H1 (cell line): ENCODE measurements around the gene SH3RF2. TPM values are rescaled to one million over a fixed set of nuclear protein-coding genes. Genes with fewer than 3 reads are reported as not detected.

Source experiments
- EGR1 ChIP-seq: IDR thresholded peaks from 2 replicates; pipeline ENCODE4 v1.6.1; 2011; ENCODE audit warnings: low read depth, low read length, borderline replicate concordance
- JUN ChIP-seq: IDR thresholded peaks from 2 replicates; pipeline ENCODE4 v1.6.1; 2011; ENCODE audit warnings: low read depth, mild to moderate bottlenecking, improper control_type of control experiment, low read length
- TCF12 ChIP-seq: IDR thresholded peaks from 2 replicates; pipeline ENCODE4 v1.6.1; 2011; ENCODE audit warnings: low read depth, mild to moderate bottlenecking, low read length
- polyA plus RNA-seq, 7 experiments: library from polyadenylated mRNA; depleted of rRNA in 3 of 7; stranded (reverse) in 5 of 7; unstranded in 2 of 7; fragments of >200 nt in 5 of 7; fragments of 200-250 nt in 2 of 7; gene quantifications; 1 replicate in 5 of 7; 2 replicates in 1 of 7; 4 replicates in 1 of 7; pipeline versions ENCODE4 v1.2.1 to v1.2.3, GENCODE V29; 2011 to 2013; ENCODE audit warnings: missing spikeins in 2 of 7, mixed read lengths in 2 of 7
- total RNA-seq: library from RNA; stranded (reverse); fragmentation: NEBNext Ultra II Directional; extraction: Animal tissue kit (Norgen Biotek cat#: 25700); gene quantifications from 2 replicates; pipeline ENCODE4 v1.2.1, GENCODE V29; 2021

The SH3RF2 gene
- total and polyA plus RNA-seq, 2 of the 8 experiments (the other 6 are each of a cell fraction or from before 2014, with no cell fraction given), result 0.80 to 0.95 TPM

- no peak for TF ChIP-seq JUN
- TF ChIP-seq EGR1, result no peak
- no peak for TF ChIP-seq TCF12
- TF ChIP-seq, all 59 proteins: peak for 0
These were observed 15.7 kb upstream of the SH3RF2 start (continued) for GRCh38 chr5:145920542-145921210.
